Measurements from ENCODE around the gene ARID4A. TPM values are rescaled to one million over a fixed set of nuclear protein-coding genes. Genes with fewer than 3 reads are reported as not detected.

The ARID4A gene
- total and polyA plus RNA-seq, 9 of the 15 experiments (the other 6 are each of a cell fraction or from before 2014, with no cell fraction given), result 2.4 to 11.5 (median 8.7) TPM

GRCh38 chr14:58297762-58298476 lies 436 bp upstream of the ARID4A start (continued):
- TF ChIP-seq TEAD1 (CRISPR knock-in tag; IDR thresholded peaks at IDR 0.05) (peak in 1 of 2 experiments; percentile 81; a peak in 1 of 4 replicates), EHMT2 (IDR thresholded peaks at IDR 0.05) (no peak), ZNF740 (CRISPR knock-in tag; IDR thresholded peaks at IDR 0.05) (no peak), ZNF740 (tag; IDR thresholded peaks at IDR 0.05) (0 out of 4 replicates have a peak, but pooled peaks of 1 of the 2 experiments have one; percentile 36), RAD21 (CRISPR knock-in tag; conservative IDR thresholded peaks at IDR 0.05 in 1 of 2, IDR thresholded peaks at IDR 0.05 in 1 of 2) (no peak), KHSRP (IDR thresholded peaks at IDR 0.05) (no peak), ZNF764 (CRISPR knock-in tag; IDR thresholded peaks at IDR 0.05; ENCODE audit: low read depth) (no peak), SFPQ (IDR thresholded peaks at IDR 0.05; ENCODE audit: low read depth, low read length) (no peak), ZNF696 (CRISPR knock-in tag; conservative IDR thresholded peaks at IDR 0.05) (no peak), CREBBP (IDR thresholded peaks at IDR 0.05; ENCODE audit: low read depth, low read length) (no peak), CBX3 (IDR thresholded peaks at IDR 0.05; ENCODE audit: borderline replicate concordance in 1 of 2, low read length in 2 of 2) (no peak), RBM17 (IDR thresholded peaks at IDR 0.05; ENCODE audit: borderline replicate concordance, low read depth, low read length) (no peak), OTX1 (CRISPR knock-in tag; IDR thresholded peaks at IDR 0.05) (peak; percentile 98), PHF21A (IDR thresholded peaks at IDR 0.05; ENCODE audit: borderline replicate concordance, low read depth) (no peak), SRSF9 (IDR thresholded peaks at IDR 0.05; ENCODE audit: borderline replicate concordance, low read depth, low read length) (no peak), RBBP5 (IDR thresholded peaks at IDR 0.05; ENCODE audit: borderline replicate concordance, insufficient read depth, low read length, poor library complexity, severe bottlenecking) (peak; percentile 48), MAFG (tag; conservative IDR thresholded peaks at IDR 0.05) (no peak), TSC22D4 (tag; IDR thresholded peaks at IDR 0.05) (no peak), ZNF449 (CRISPR knock-in tag; IDR thresholded peaks at IDR 0.05) (peak; percentile 95), ZNF507 (tag; conservative IDR thresholded peaks at IDR 0.05) (no peak), FOSL1 (tag; conservative IDR thresholded peaks at IDR 0.05) (peak; percentile 21; the same call in 1 of the 2 replicates), KLF6 (CRISPR knock-in tag; IDR thresholded peaks at IDR 0.05; ENCODE audit: borderline replicate concordance) (peak; percentile 83; the same call in 1 of the 2 replicates), SOX6 (IDR thresholded peaks at IDR 0.05) (no peak), HNRNPUL1 (IDR thresholded peaks at IDR 0.05; ENCODE audit: low read length) (no peak), MCM7 (IDR thresholded peaks at IDR 0.05) (no peak), SRSF7 (optimal IDR thresholded peaks at IDR 0.05; ENCODE audit: low read depth, low read length) (no peak)
